UCSD-AML1 (cell line): ENCODE measurements around the gene PLG.
"Not testable (repeated sequence)": the region's sequence is repeated elsewhere in the genome, so short reads cannot be mapped to it uniquely, and the experiment has no call there.

Experiments used
- DNase-seq: peaks from one replicate; lab custom pipeline; 2025; ENCODE audit not compliant: unreplicated experiment; lab: John Stamatoyannopoulos, UW

PLG gene

DNA sequence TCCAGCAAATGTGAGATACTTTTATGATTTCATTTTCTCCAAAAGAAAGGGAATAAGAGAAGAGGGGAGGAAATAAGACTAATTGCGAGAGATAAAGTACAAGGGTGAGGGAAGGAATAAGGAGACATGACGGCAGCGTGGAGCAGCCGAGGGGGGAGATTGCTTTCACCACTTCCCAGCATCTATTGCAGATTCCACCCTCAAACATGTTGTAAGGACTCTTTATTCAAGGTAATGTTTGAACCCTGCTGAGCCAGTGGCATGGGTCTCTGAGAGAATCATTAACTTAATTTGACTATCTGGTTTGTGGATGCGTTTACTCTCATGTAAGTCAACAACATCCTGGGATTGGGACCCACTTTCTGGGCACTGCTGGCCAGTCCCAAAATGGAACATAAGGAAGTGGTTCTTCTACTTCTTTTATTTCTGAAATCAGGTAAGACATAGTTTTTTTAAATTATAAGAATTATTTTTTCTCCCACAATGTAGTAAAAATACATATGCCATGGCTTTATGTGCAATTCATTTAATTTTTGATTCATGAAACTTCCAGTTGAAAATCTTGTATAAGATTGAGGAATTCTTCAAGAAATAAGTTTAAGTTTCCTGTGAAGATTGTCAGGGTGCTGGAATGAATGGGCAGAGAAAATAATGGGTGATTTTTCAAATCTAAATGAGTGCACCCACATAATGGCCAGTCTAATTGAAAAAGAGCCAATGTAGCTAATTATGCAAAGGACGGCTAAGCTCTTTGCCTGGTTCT lies at the start of gene PLG:
TSS of gene PLG (plus strand) at position 327 of the 763 bp plus-strand sequence. CDS start at position 388, 61 bp downstream.
- not testable (repeated sequence) for DNase-seq

DNA sequence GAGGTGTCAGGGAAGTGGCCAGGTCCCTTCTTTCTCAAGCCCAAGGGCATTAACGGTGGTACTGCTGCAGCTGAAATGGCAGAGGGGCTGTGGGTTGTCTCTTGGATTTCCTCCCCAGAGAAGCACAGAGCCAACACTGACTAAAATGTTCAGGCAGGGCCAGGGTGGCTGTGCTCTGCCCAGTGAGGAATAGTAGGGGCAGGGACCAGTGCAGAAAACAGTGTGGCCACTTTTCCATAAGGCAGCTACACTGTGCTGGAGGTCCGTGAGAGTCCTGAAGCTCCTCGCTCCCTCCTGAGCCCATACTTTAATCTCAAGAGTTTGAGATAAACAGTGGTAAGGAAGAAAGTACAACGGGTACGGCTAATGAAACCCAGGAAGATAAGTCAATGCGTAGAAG lies 42.5 kb upstream of the PLG start:
- no peak for DNase-seq

DNA sequence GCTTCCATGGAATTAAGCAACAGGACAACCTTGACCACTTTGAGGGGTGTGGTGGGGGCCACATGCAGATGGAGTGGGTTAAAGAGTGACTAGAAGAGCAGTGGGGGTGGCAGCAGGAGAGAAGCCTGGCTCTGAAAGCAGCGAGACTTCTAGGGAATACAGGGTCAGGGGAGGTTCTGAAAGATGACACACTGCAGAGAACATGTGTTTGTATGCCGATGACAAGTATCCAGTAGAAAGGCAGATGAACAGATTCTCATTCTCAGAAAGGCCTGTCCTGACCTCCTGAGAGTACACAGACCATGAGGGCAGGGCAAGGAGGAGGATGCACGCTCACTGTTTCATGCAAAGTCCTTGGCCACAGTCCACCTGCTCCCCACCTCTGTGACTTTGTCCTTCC lies 40.8 kb upstream of the PLG start:
- no peak for DNase-seq

DNA sequence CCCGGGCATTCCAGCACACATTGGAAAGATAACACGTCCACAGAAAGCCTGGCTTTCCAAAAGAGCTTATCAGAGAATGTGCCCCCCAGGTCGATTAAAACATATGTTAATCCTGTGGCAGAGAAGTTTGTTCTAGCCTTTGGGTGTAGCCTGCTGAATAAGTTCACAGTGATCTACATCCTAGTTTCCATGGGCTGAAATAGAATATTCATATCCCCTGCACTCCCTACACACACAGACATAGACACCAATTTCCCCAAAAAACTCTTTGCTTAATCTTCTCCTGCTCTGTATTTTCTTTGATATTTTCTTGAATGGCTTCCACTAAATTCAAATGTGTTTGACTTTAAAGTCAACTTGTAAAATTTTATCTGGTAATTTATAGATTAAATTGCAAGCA lies 39.6 kb upstream of the PLG start:
- no peak for DNase-seq

DNA sequence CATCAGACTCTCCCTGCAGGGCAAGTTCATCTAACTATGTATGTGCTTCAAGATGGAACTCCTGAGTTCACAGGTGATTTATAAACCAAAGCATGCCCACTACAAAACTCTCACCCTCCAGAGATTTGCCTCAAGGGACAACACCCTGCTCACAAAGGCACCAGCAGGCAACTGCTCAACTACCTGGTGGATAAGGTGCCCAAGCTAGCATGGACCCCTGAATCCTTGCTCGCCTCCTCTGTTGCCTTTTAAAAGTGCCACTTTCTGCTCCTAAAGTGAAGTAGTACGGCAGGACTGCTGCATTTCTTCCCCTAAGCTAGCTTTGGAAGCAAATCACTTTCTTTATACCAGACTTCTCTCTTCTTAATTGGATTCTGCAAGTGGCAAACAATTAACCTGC lies 39.2 kb upstream of the PLG start:
- no peak for DNase-seq

DNA sequence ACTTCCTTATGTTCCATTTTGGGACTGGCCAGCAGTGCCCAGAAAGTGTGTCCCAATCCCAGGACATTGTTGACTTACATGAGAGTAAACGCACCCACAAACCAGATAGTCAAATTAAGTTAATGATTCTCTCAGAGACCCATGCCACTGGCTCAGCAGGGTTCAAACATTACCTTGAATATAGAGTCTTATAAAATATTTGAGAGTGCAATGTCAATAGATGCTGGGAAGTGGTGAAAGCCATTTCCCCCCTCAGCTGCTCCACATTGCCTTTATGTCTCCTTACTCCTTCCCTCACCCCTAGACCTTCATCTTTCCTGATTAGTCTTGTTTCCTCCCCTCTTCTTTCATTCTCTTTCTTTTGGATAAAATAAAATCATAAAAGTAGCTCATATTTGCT lies 37.8 kb upstream of the PLG start, which contains the start of gene LPA:
TSS of gene LPA (minus strand) at position 78 of the 400 bp plus-strand sequence. CDS start at position 17, 61 bp downstream.
- not testable (repeated sequence) for DNase-seq

DNA sequence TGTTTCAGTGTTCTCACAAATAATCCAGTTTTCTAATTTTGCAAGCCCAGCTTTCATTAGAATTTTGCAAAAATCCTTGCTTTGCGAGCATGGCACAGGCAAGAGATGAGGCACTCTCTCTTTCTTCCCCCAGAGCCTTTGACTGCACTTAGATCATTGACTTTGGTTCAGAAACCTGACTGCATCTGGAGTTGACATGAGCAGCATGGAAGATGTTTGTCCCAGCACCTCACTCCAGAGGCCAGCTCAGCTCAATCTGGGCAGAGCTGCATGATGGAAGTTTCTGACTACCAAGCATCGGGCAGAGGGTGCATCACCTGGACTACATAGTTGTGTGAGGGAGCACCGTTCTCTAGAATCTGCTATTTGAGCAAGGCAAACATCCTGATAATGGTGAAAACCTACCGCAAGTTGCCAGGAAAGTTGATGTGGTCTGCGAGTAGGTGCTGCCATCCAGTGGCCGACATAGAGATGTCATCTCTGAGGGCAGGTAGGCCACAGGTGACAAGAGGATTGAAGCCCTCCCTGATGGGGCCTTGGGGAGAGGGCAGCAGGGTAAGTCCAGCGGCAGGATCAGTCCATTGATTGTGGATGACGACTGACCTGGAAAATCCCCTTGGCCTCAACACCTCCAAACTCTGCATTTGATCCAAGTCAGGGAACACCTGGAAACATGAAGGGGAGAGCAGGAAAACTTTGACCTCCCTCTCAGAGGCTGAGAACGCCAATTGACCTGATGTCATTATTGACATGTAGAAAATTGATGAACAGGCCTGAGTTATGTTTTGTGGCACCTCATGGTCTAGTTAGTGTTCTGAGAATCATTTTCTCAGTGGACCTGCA lies 34.2 kb upstream of the PLG start:
- DNase-seq = peak; percentile 19

DNA sequence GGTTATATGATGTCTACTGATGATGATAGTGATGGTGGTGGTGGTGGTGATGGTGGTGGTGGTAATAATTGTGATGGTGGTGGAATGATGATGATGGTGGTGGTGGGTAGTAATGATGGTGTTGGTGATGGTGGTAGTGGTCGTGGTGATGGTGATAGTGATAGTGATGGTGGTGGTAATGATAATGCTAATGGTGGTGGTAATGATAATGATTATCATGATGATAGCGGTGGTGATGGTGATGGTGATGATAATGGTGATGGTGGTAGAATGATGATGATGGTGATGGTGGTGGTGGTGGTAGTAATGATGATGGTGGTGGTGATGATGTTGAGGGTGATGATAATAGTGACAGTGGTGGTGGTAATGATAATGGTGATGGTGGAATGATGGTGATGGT lies 33.5 kb upstream of the PLG start:
- no peak for DNase-seq

DNA sequence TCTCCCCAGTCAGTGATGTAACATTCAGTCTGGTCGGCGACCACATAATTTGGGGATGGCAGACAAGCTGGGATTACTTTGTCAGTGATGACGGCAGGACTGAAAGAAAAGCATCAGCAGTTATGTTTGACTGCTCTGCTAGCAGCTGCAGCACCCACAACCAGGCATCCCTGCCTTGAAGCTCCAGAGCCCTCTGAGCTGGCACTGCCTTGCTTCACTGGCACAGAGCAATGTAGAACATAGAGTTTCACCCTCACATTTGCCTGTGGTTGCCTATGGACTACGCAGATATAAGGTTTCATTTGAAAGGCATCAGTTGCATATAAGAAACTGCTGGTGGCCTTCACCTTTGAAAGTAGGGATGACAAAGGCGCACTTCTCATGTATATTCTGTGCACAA lies 25.6 kb upstream of the PLG start:
- DNase-seq = not testable (repeated sequence)

DNA sequence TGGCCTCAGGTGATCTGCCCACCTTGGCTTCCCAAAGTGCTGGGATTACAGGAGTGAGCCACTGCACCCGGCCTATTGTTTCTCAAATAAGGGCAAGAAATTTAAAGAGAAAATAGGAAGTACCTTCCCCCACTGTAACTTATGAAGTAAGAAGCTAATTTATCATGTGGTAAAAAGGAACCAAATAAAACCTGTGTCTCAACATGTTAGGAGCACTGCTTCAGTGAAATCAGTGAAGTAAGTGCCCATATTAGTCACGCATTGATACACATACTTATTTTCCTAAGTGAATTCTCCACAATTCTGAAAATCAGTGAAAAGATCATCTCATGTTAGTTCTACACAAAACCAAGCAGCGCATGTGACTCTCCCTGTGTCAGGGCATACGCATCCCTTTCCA lies 23.8 kb upstream of the PLG start:
- no peak for DNase-seq

DNA sequence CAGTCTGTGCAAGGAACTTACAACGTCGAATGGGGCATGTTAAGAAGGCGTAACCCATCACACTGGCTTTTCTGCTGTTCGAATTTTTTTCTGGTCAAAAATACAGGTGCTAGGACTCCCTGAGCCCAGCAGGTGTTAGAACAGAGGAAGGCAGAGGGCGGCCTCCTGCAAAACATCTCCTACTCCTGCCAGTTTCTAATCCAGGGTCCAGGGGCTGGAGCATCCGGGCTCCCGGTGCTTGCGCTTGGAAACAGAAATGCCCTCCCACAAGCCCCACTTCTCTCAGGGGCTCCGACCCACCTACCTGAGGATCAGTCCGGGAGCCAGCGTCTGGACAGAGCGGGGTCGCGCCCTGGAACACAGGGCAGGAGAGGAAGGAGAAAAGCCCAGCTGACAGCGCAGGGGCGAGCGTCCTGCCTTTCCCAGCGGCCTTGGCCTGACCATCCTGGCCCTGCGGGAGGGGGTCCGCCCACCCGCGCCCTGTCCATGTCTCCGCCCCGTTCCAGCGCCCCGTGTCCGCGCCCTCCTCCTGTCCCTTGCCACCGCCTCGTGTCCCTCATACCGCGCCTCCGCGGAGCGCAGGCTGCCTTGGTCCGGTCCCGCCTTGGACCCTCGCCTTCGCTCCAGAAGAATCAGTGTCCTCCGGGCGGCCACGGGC lies 23.2 kb upstream of the PLG start:
- no peak for DNase-seq

DNA sequence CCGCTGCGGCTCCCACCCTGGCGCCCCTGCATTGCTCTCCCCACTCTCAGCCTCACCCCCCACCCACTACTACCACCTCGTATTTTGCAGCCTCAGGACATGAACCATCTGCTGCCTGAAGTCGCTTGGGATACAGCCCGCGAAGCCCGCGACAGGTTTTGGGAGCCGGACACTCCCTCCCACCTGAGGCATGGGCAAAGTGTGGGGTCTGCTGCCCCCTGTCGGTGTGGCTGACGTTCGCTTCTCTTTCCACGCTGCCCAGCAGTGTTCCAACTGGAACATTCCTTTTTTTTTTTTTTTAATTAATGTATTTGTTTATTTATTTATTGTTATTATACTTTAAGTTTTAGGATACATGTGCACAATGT lies 22.7 kb upstream of the PLG start:
- DNase-seq = no peak

DNA sequence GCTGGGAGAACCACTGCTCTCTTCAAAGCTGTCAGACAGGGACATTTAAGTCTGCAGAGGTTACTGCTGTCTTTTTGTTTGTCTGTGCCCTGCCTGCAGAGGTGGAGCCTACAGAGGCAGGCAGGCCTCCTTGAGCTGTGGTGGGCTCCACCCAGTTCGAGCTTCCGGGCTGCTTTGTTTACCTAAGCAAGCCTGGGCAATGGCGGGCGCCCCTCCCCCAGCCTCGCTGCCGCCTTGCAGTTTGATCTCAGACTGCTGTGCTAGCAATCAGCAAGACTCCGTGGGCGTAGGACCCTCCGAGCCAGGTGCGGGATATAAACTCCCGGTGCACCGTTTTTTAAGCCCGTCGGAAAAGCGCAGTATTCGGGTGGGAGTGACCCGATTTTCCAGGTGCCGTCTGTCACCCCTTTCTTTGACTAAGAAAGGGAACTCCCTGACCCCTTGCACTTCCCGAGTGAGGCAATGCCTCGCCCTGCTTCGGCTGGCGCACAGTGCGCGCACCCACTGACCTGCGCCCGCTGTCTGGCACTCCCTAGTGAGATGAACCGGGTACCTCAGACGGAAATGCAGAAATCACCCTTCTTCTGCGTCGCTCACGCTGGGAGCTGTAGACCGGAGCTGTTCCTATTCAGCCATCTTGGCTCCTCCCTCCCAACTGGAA lies 16.8 kb upstream of the PLG start:
- DNase-seq = not testable (repeated sequence)

DNA sequence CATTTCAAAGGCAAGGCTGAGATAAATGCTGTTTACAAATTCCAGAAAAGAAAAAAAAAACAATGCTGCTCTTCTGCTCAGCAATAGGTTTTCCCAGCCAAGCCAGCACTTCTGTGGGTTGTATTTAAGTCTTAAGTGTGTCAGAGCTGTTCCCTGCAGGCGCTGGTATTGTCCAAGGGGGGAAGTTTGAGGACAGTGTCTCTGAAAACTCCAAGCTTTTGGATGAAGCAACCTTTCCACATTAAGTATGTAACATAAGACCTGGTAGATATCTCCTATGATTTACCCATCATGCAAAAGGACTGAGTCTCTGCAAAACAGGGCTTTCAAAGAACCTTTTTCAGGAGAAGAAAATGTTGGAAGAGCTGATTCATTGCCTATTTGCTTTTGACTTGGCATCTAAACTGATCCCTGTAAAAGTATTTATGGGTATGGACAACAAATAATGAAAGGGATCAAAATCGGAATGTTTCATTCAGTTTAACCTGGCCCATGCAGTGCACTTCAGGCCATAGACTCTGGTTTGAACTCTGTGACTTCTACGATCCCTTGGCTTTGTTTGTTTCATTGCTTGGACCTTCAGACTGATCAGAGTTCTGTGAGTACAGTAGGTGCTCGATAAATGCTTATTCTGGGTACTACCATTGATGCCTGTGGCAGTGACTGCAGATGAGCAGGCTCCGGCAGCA lies 16.1 kb upstream of the PLG start:
- no peak for DNase-seq

DNA sequence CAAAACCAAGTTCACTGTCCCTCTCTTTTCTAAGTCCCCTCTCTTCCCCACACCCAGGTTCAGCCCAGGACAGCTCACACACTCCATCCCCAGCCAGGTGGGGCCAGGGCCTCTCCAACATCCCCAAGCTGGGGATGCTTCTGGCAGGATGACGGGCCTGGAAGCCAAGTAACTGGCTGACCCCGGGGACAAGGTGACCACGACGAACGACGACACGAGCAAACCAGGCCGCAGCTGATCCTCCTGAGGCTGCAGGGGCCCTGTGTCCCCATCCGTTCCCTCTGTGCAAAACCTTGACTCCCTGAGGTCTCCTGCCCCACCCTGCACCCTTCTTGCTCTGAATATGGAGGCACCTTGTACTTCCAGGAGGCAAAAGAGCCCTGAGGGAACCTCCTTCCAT lies 11.6 kb upstream of the PLG start:
- DNase-seq = no peak

DNA sequence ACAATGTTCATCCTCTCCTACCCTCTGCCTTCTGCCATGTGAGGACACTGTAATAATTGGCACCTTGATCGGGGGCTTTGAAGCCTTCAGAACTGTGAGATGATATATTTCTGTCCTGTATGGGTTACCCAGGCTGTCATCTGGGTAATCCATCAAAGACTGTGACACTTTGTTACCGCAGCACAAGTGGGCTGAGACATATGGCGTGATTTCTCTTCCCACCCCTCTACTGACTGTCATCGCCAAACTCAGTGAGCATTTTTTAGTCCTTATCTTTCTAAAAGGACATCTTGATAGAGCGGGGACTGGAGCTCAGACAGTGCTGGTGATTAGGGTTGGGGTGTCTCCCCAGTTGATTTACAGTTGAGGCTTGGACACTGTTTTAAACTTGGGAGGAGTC lies 10.4 kb upstream of the PLG start:
- DNase-seq = no peak

DNA sequence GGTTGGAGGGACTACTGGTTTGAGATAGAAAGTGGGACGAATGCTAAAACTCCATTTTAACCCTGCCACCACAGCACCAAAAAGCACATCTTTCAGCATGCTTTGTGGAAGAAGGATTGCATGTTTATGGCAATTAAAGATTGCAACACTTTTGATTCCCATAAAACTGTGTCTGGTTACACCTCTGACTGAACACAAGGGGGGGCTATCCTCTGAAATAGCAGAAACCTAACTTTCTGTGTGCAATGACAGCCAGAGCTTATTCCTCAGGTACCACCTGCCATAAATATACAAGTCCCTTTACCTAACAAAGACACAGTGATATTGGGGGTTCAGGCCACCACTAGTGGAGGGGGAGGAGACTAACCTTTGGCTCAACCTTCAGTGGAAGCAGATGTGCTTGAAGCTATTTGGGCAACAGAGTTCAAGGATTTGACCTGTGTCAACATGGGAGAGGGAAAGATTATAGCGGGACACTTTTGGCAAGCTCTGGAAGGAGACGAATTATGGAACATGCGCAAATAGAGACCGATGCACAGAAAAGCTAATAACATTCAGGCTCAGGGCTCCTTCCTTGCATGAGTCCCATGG lies 9.6 kb upstream of the PLG start:
- DNase-seq = no peak

DNA sequence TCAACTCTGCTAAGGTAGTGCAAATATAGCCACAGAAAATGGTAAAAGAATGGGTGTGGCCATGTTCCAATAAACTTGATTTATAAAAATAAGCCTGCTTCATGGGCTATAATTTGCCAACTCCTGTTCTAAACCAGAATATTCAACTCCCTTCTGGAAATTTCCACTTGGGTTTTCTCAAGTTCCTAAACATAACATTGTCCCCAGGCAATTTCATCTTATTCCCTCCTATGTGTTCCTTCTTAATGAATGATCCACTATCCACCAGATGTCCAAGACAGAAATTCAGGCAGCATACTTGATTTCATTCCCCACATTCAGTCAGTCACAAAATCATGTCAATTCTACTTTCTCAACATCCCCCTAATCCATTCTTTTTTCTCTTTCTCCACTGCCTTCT lies 7.0 kb upstream of the PLG start:
- not testable (repeated sequence) for DNase-seq

DNA sequence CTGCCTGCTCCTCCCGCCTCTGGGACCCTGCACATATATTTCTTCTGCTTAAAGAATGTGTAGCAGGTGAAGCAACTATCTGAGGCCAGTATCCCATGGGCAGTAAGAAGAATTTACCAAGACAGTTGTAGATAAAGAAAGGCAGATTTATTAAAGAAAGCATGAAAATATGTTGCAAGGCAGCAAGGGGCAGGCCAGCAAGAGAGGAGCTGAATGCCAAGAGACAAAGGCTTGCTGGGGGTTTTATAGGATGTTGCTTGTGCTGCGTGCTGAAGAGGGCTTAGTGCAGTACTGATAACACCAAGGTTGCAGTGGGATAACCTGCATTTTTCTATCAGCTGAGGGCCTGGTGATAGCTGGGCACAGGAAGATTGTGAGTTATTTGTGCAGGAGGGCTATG lies 6.4 kb upstream of the PLG start:
- not testable (repeated sequence) for DNase-seq

DNA sequence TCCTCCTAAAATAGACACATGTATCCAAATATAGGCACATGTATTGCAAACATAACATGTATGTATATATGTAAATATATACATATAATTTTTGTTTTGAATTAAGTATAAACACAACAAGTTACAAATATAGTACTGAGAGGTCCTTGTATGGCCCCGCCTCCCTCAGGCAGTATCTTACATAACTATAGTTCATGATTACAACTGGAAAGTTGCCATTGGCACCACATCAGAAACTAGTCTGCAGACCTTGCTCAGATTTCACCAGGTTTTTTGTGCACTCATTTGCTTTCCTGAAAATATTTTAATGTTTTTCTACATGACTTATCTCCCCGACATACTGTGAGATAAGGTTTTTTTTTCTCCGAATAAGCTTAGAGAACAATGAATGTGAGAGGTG lies 5.2 kb upstream of the PLG start:
- not testable (repeated sequence) for DNase-seq
